Measurements from ENCODE around the gene UNC80. TPM values are rescaled to one million over a fixed set of nuclear protein-coding genes. Genes with fewer than 3 reads are reported as not detected.

Gene UNC80
- total and polyA plus RNA-seq, 2 of the 4 experiments (the other 2 are of a cell fraction): not detected

DNA sequence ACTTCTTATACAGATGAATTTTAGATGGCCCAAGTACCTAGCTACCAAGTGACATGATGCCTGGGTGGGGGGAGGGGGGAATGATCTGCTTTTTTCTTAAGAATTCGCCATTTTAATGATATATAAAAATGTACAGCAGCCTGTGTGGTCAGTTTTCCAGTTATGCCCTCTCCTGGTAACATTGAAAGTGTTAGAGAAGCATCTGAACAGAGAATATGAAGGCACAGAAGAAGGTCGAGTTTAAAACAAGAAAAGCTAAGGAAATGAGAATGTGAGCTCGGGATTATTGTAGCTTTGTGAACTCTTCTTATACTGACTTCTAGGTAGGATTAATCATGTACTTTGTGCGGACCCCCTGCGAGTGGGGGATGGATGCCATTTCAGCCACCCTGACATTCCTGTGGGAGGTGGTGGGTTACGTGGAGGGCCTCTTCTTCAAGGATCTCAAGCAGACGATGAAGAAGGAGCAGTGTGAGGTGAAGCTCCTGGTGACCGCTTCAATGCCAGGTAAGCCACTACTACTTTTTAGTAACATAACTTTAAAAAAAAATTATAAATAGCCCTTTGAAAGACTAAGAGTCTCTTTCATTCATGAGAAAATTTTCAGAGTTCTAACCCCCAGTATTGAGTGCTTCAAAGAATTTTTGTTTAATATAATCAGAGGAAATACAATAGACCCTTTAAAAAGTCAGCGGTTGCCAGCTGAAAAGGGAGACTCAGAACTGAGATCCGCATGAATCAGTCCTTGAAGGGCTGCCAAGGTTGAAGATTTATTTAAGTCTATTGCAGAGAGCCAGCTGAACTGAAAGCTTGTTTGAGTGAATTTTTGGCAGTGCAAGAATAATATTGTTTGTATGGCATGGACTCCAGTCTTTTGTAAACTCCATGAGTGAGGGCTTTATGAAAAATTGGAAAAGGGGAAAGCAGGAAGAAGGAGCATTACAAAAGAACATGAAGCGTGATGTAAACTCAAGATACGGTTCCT lies 162.2 kb downstream of the UNC80 start:
- DNase-seq (peak; percentile 75), ATAC-seq (ENCODE audit: low read depth) (peak; percentile 86)
- H4K5ac ChIP-seq (ENCODE audit: low read depth, low read length): no peak overlapping the region
- no peaks in the 10 kb centered on the region for H3K79me1 ChIP-seq (ENCODE audit: low read depth in 1 of 2, low read length in 2 of 2)
- no peak overlapping the region for H4K91ac ChIP-seq (ENCODE audit: insufficient read depth, low read depth, low read length)
- H2BK15ac ChIP-seq (ENCODE audit: low read depth, low read length): no peak overlapping the region
- no peak overlapping the region for H3K18ac ChIP-seq (ENCODE audit: low read depth, low read length)
- intact Hi-C loops (cut with micrococcal nuclease): no loop called here
- H2AK5ac ChIP-seq (ENCODE audit: low read depth, low read length): no peak overlapping the region
- no peaks in the 10 kb centered on the region for H3K27me3 ChIP-seq (ENCODE audit: control insufficient read depth, insufficient read depth, low read length)
- TF ChIP-seq NFE2L2 (IDR thresholded peaks at IDR 0.05; ENCODE audit: low read depth, low read length) (no peak), RAD21 (IDR thresholded peaks at IDR 0.05; ENCODE audit: low read length) (no peak), RFX5 (IDR thresholded peaks at IDR 0.05; ENCODE audit: low read depth, low read length) (no peak)
- TF ChIP-seq, protein P1, sequence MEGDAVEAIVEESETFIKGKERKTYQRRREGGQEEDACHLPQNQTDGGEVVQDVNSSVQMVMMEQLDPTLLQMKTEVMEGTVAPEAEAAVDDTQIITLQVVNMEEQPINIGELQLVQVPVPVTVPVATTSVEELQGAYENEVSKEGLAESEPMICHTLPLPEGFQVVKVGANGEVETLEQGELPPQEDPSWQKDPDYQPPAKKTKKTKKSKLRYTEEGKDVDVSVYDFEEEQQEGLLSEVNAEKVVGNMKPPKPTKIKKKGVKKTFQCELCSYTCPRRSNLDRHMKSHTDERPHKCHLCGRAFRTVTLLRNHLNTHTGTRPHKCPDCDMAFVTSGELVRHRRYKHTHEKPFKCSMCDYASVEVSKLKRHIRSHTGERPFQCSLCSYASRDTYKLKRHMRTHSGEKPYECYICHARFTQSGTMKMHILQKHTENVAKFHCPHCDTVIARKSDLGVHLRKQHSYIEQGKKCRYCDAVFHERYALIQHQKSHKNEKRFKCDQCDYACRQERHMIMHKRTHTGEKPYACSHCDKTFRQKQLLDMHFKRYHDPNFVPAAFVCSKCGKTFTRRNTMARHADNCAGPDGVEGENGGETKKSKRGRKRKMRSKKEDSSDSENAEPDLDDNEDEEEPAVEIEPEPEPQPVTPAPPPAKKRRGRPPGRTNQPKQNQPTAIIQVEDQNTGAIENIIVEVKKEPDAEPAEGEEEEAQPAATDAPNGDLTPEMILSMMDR (conservative IDR thresholded peaks at IDR 0.05; ENCODE audit: low read depth, low read length): no peak
- TF ChIP-seq, protein P2, sequence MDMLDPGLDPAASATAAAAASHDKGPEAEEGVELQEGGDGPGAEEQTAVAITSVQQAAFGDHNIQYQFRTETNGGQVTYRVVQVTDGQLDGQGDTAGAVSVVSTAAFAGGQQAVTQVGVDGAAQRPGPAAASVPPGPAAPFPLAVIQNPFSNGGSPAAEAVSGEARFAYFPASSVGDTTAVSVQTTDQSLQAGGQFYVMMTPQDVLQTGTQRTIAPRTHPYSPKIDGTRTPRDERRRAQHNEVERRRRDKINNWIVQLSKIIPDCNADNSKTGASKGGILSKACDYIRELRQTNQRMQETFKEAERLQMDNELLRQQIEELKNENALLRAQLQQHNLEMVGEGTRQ (IDR thresholded peaks at IDR 0.05; ENCODE audit: low read depth, low read length): no peak
- H3K14ac ChIP-seq (replicated peaks; ENCODE audit: low read depth, low read length): no peak overlapping the region
- dilution Hi-C loops (cut with HindIII; ENCODE audit: low sequenced_read_pairs, unreplicated experiment): no loop called here
- no peaks in the 10 kb centered on the region for H3K9me1 ChIP-seq (ENCODE audit: insufficient read depth, low read length)
- no peak overlapping the region for H3K27ac ChIP-seq (ENCODE audit: insufficient read depth, low read length)
- in situ Hi-C loops (cut with MboI; ENCODE audit: low sequenced_read_pairs): no loop called here
- H3K9me3 ChIP-seq (ENCODE audit: control insufficient read depth, insufficient read depth, low read length): no peaks in the 10 kb centered on the region
- H2BK120ac ChIP-seq (ENCODE audit: low read depth, low read length): no peak overlapping the region
- H2BK20ac ChIP-seq (ENCODE audit: low read depth, low read length): no peak overlapping the region
- ChIA-PET CTCF (interaction anchor here (0.6 kb wide), 3 partner anchors 64 to 246 kb away, joined by 4 to 6 read pairs (median 6); no protein-coding TSS in a partner anchor), POLR2A (ENCODE audit: unreplicated experiment) (interaction anchor here (0.6 kb wide), 1 partner anchor 1440 kb away, joined by 3 read pairs; no protein-coding TSS in a partner anchor)
- no peak overlapping the region for H2AFZ ChIP-seq (replicated peaks; ENCODE audit: low read length, poor library complexity)
- peaks cover 2% of the 10 kb centered on the region; the same call in 1 of the 2 replicates for H3K4me1 ChIP-seq (ENCODE audit: control insufficient read depth, insufficient read depth, low read length)
- WGBS, 2 experiments (ENCODE audit: extremely low coverage in 2 of 2, insufficient read length in 1 of 2): 0% methylated on average over 2 of the region's 12 CpGs; no CpG with 5 or more reads in 1 of the 2 experiments
- no peak overlapping the region for H3K4me3 ChIP-seq (ENCODE audit: insufficient read depth, low read depth, low read length)
- H3K36me3 ChIP-seq (ENCODE audit: control insufficient read depth, insufficient read depth, low read length): no peaks in the 10 kb centered on the region
- no peaks in the 10 kb centered on the region for H4K20me1 ChIP-seq (ENCODE audit: insufficient read depth, low read length)
- no peak overlapping the region for H3K23ac ChIP-seq (ENCODE audit: low read depth, low read length)
- no peak overlapping the region for H3K56ac ChIP-seq (ENCODE audit: extremely low read depth, insufficient read depth, low read length)
- H2AK9ac ChIP-seq (replicated peaks; ENCODE audit: low read depth, low read length, poor library complexity): no peak overlapping the region
- H4K8ac ChIP-seq (ENCODE audit: low read depth in 2 of 2, low read length in 2 of 2): no peak overlapping the region
- no TSS peak for BruUV-seq (replicated peaks)
- H3K4me2 ChIP-seq (ENCODE audit: low read depth, low read length): peak overlapping the region; percentile 89
- no peak overlapping the region for H3K4ac ChIP-seq (ENCODE audit: low read depth, low read length)
- no peak overlapping the region for H2BK5ac ChIP-seq (ENCODE audit: low read depth, low read length, poor library complexity, severe bottlenecking)
- no peak overlapping the region for H3K9ac ChIP-seq (ENCODE audit: low read depth, low read length)

All from IMR-90 (cell line).